HL-60 (cell line): ENCODE data around the gene ITGB3.
"Not testable (repeated sequence)": the region's sequence is repeated elsewhere in the genome, so short reads cannot be mapped to it uniquely, and the experiment has no call there.

Experiments used
- DNase-seq, 2 experiments: peaks; one replicate each; pipeline ENCODE4 v3.0.0-alpha.2; 2010 to 2020; ENCODE audit warnings: low read depth in 1 of 2, low spot score in 1 of 2
- H3K27ac ChIP-seq: fragments of 250-450 bp; sonication (Bioruptor Pico); replicated peaks from 2 replicates; pipeline ENCODE4 v1.5.1; 2020; ENCODE audit warnings: mild to moderate bottlenecking, moderate library complexity
- H3K27me3 ChIP-seq: fragments of 250-450 bp; sonication (Bioruptor Pico); 2 replicates; pipeline ENCODE4 v1.5.1; 2021; ENCODE audit warnings: mild to moderate bottlenecking, moderate library complexity; ENCODE audit not compliant: insufficient read depth, poor library complexity, severe bottlenecking
- H3K4me3 ChIP-seq: replicated peaks from 2 replicates; pipeline ENCODE4 v1.5.1; 2011; ENCODE audit warnings: mild to moderate bottlenecking, control low read depth, low read length; ENCODE audit not compliant: insufficient read depth
- CTCF ChIP-seq: IDR thresholded peaks from one replicate; pipeline ENCODE4 v1.5.1; 2011; ENCODE audit warnings: low read length, control low read depth, inconsistent platforms; ENCODE audit not compliant: insufficient read depth
- GABPA ChIP-seq: IDR thresholded peaks from 2 replicates; pipeline ENCODE4 v1.6.1; 2012; ENCODE audit warnings: low read depth
- POLR2AphosphoS5 ChIP-seq: IDR thresholded peaks from 2 replicates; pipeline ENCODE4 v1.6.1; 2012; ENCODE audit warnings: low read depth
- REST ChIP-seq: IDR thresholded peaks from 2 replicates; pipeline ENCODE4 v1.6.1; 2012; ENCODE audit warnings: low read depth; ENCODE audit not compliant: insufficient replicate concordance
- SPI1 ChIP-seq: IDR thresholded peaks from 2 replicates; pipeline ENCODE4 v1.6.1; 2012; ENCODE audit warnings: low read depth, mild to moderate bottlenecking, borderline replicate concordance

ITGB3 gene

GRCh38 chr17:47213540-47213939, 40.1 kb upstream of the ITGB3 start:
- no peak for TF ChIP-seq CTCF
- TF ChIP-seq REST: no peak
- TF ChIP-seq POLR2AphosphoS5: no peak
- no peak for TF ChIP-seq GABPA
- TF ChIP-seq SPI1: no peak
- Histone ChIP-seq H3K27ac (no peak overlapping the region), H3K4me3 (no peak overlapping the region), H3K27me3 (no peaks in the 10 kb centered on the region)
- no peak for DNase-seq

DNA sequence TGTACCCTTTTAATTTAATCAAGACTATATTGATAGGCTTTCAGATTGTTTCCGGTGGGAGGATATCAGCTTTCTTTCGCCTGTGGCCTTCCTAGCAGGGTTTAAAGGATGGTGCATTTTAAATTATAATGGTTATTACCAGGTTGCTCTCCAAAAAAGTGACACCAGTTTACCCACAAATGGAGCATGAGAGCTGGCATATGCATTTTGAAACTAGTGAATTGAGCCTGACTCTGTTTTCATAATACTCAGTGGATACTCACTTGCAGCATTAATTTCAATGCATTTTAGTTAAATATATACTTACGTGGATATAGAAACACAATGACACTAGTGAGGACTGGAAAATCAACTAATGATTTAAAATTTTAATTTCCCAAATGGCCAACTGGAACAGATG, 38.7 kb upstream of the ITGB3 start:
- H3K27ac ChIP-seq: no peak overlapping the region
- no peak overlapping the region for H3K4me3 ChIP-seq
- DNase-seq: no peak
- no peaks in the 10 kb centered on the region for H3K27me3 ChIP-seq
- TF ChIP-seq CTCF (no peak), REST (no peak), POLR2AphosphoS5 (no peak), GABPA (no peak), SPI1 (no peak)

- H3K27me3 ChIP-seq, H3K4me3 ChIP-seq, H3K27ac ChIP-seq, DNase-seq: not testable (repeated sequence)
- peak; percentile 76 for TF ChIP-seq SPI1
Observed at GRCh38 chr17:47216821-47217220, 36.8 kb upstream of the ITGB3 start.

DNA sequence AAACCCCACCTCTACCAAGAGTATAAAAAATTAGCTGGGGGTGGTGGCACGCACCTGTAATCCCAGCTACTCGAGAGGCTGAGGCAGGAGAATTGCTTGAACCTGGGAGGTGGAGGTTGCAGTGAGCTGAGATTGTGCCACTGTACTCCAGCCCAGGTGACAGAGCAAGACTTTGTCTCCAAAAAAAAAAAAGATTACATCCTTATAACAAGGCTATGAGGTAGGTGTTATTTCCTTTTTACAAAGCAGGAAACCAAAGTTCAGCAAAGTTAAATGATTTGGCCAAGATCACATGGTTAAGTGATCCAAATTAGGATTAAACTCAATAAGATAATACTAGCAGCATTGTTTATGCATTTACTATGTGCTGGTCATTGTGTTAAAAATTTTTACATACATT, 36.3 kb upstream of the ITGB3 start:
- H3K4me3 ChIP-seq, H3K27ac ChIP-seq, H3K27me3 ChIP-seq, DNase-seq: not testable (repeated sequence)

GRCh38 chr17:47218896-47219430, 34.7 kb upstream of the ITGB3 start:
- Histone ChIP-seq H3K4me3 (no peak overlapping the region), H3K27me3 (no peaks in the 10 kb centered on the region), H3K27ac (no peak overlapping the region)
- DNase-seq: no peak
- TF ChIP-seq GABPA (no peak), SPI1 (no peak), POLR2AphosphoS5 (no peak)
